GM19455 (cell line): Measurements from ENCODE around the gene KIF26B.
"Not testable (repeated sequence)": the region's sequence is repeated elsewhere in the genome, so short reads cannot be mapped to it uniquely, and the experiment has no call there.

Source experiments
- ATAC-seq: cut with Tn5 transposase; IDR thresholded peaks from one replicate; pipeline ENCODE4 v1.9.1; 2021; ENCODE audit not compliant: unreplicated experiment

Gene KIF26B

GRCh38 chr1:245154429-245155271 is at the start of gene KIF26B:
Gene KIF26B, plus strand, starts transcription at chr1:245154985. Its CDS starts 440 bp downstream, at chr1:245155425.
- ATAC-seq, result no peak

- no peak for ATAC-seq
Observed at GRCh38 chr1:245105042-245105441, 49.7 kb upstream of the KIF26B start.

- ATAC-seq, result no peak
Observed at GRCh38 chr1:245105815-245106410, 48.9 kb upstream of the KIF26B start.

GRCh38 chr1:245107776-245108114 is 47.0 kb upstream of the KIF26B start:
- ATAC-seq, result no peak

GRCh38 chr1:245108246-245108645 is 46.5 kb upstream of the KIF26B start:
- ATAC-seq, result no peak

GRCh38 chr1:245108909-245109308 is 45.9 kb upstream of the KIF26B start:
- no peak for ATAC-seq

- ATAC-seq, result no peak
Observed at GRCh38 chr1:245110406-245110805, 44.4 kb upstream of the KIF26B start.

- no peak for ATAC-seq
Observed at GRCh38 chr1:245111073-245111472, 43.7 kb upstream of the KIF26B start.

- ATAC-seq, result no peak
Observed at GRCh38 chr1:245113649-245114048, 41.1 kb upstream of the KIF26B start.

- no peak for ATAC-seq
Observed at GRCh38 chr1:245116131-245116530, 38.7 kb upstream of the KIF26B start.

- no peak for ATAC-seq
Observed at GRCh38 chr1:245116751-245117150, 38.0 kb upstream of the KIF26B start.

GRCh38 chr1:245118066-245118465 is 36.7 kb upstream of the KIF26B start:
- no peak for ATAC-seq

GRCh38 chr1:245118806-245119205 is 36.0 kb upstream of the KIF26B start:
- no peak for ATAC-seq

GRCh38 chr1:245121523-245121922 is 33.3 kb upstream of the KIF26B start:
- no peak for ATAC-seq

GRCh38 chr1:245124241-245124640 is 30.5 kb upstream of the KIF26B start:
- ATAC-seq, result no peak

GRCh38 chr1:245124644-245125043 is 30.1 kb upstream of the KIF26B start:
- no peak for ATAC-seq

- no peak for ATAC-seq
Observed at GRCh38 chr1:245126530-245126929, 28.3 kb upstream of the KIF26B start.

GRCh38 chr1:245128381-245129101 is 26.2 kb upstream of the KIF26B start:
- ATAC-seq, result no peak

- no peak for ATAC-seq
Observed at GRCh38 chr1:245129319-245130240, 25.2 kb upstream of the KIF26B start.

- ATAC-seq, result not testable (repeated sequence)
Observed at GRCh38 chr1:245130281-245131025, 24.3 kb upstream of the KIF26B start.
